HEK293T (cell line): ENCODE measurements around the gene CFAP61.

ENCODE experiments used
- ARNT ChIP-seq: fragments of 450-650 bp; IDR thresholded peaks from 2 replicates; pipeline ENCODE4 v1.6.1; 2017; ENCODE audit warnings: mild to moderate bottlenecking
- BHLHE40 ChIP-seq: fragments of 450-650 bp; IDR thresholded peaks from 2 replicates; pipeline ENCODE4 v1.6.1; 2016; ENCODE audit warnings: mild to moderate bottlenecking, moderate library complexity, borderline replicate concordance
- FOXM1 ChIP-seq: fragments of 450-650 bp; IDR thresholded peaks from 2 replicates; pipeline ENCODE4 v1.6.1; 2017; ENCODE audit warnings: mild to moderate bottlenecking, borderline replicate concordance
- HDGF ChIP-seq: fragments of 450-650 bp; IDR thresholded peaks from 2 replicates; pipeline ENCODE4 v1.6.1; 2017; ENCODE audit warnings: antibody characterized with exemption, borderline replicate concordance
- LEF1 ChIP-seq: fragments of 450-650 bp; IDR thresholded peaks from 2 replicates; pipeline ENCODE4 v1.6.1; 2017; ENCODE audit warnings: mild to moderate bottlenecking, borderline replicate concordance
- PKNOX1 ChIP-seq: fragments of 450-650 bp; IDR thresholded peaks from 2 replicates; pipeline ENCODE4 v1.6.1; 2016
- SP1 ChIP-seq: fragments of 450-650 bp; IDR thresholded peaks from 2 replicates; pipeline ENCODE4 v1.6.1; 2017
- SUZ12 ChIP-seq: fragments of 450-650 bp; IDR thresholded peaks from 2 replicates; pipeline ENCODE4 v1.6.1; 2016; ENCODE audit warnings: mild to moderate bottlenecking
- TARDBP ChIP-seq: fragments of 450-650 bp; IDR thresholded peaks from 2 replicates; pipeline ENCODE4 v1.6.1; 2016
- ZNF384 ChIP-seq: fragments of 450-650 bp; IDR thresholded peaks from 2 replicates; pipeline ENCODE4 v1.6.1; 2016

GRCh38 chr20:20297181-20297580 is 244.8 kb downstream of the CFAP61 start:
- TF ChIP-seq LEF1 (no peak), SUZ12 (no peak), BHLHE40 (no peak), HDGF (no peak), PKNOX1 (no peak), FOXM1 (no peak), SP1 (no peak), ZNF384 (no peak), TARDBP (no peak), ARNT (no peak)
